Stimulated activated CD8-positive, alpha-beta memory T cell treated with anti-CD3 and anti-CD28 coated beads, Interleukin-15, amount 100 ng/mL, for 48 hours (primary cell): ENCODE data around the gene MPDZ.
"Not testable (repeated sequence)": the region's sequence is repeated elsewhere in the genome, so short reads cannot be mapped to it uniquely, and the experiment has no call there.

Source experiments
- DNase-seq, 2 donors: peaks; one replicate each; pipeline ENCODE4 v3.0.0-alpha.2; 2020; ENCODE audit warnings: low read depth in 2 of 2

Gene MPDZ

DNA sequence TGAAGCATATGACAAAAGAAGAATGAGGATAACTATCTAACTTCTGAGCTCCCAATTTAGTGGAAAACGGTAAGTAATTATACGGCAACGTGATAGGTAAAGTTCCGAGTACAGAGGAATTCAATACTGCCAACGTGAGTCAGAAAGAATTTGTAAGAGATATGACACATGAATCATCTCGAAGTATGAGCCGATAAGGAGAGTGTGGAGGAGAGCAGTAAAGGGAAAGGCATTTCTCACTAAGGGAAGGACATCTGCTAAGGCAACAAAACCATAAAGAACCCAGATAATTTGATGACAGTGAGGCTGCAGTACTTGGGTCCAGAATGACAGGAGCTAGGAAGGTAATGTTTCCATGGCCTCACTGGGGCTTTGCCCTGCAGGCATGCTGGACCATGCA is 11.0 kb downstream of the MPDZ start:
- DNase-seq: no peak

DNA sequence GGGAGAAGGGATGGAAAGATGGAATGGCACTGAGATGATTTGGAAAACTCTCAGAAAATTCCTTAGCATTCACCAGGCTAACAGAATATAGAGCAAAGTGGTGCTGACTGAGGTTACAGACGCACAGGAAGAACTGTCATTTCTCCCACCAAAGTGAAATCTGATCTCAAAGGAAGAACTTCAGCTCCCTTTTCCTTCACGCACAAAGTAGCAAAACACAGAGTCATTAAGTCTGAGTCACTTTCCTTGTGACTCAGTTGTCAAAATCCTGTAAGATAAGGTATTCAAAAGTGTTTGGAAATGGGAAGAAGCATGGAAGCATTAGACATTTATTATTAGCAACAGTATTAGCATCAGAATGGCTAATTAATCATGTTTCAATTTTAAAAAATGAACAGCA is 11.7 kb downstream of the MPDZ start:
- DNase-seq: no peak

DNA sequence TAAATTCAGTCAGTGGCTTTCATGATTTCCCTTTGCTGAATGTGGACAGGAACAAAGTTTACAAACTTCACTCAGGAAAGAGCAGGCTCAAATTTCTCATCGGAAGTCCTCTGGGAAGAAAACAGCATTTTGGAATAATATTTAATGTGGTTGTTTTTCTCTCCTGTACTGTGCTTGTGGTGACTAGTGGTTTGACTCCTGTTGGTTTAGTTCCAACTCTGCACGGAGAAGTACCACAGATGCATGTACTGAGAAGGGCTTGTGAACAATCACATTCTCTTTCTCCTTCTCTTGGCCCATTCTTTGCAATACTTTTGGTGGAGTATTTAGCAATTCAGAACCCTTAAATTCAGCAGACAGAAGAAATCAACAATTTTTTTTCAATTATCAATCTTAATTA is 13.3 kb downstream of the MPDZ start:
- DNase-seq: no peak

DNA sequence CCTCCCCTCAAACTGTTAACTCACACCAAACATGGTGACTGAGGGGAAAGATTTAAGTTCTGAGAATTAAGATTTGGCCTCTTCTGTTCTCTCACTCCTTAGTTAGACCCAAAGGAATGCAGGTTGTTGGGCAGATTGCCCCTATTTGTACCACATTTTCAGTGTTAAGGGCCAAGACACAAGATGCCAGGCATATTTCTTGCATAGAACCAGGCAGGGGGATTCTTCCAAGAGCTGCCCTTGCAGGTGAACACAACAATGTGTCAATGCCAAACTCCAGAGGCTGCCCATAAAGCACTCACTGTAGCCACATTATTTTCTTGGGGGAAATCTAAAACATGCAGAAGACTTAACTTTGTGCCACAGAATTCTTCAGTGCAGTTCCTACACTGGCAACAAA is 14.7 kb downstream of the MPDZ start:
- no peak for DNase-seq

DNA sequence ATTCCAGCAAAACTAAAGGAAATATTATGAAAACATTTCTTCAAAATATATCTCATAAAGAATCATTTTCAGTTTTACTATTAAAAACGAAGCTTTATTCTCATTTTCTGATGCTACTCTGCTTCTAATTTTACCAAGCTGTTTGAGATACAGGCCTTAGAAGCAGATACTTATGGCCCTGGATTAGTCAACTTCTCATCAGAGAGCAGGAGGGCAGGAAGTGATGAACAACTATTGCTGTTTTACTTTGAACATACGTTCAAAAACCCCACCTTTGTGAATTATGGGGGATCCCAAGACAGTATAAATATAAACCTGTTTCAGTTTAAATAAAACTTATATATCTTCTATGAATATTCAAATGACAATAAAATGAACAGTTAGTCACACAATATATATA is 16.0 kb downstream of the MPDZ start:
- no peak for DNase-seq

DNA sequence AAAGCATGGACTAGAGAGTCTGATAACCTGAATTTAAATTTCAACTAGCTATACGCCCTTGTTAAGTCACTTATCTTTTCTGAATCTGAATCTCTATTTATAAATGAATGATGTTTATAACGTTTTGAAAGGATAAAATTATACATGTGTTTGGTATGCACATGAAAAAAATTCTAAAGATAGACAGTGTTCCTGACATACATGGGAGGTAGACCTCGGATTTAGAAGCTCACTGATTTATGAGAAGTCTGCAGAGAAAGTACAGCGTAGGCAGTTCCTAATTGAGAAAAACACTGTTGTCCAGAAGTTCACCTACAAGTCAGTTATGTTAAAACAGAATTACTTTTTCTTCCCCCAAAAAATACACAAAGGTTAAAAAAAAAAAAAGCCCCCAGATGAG is 26.6 kb downstream of the MPDZ start:
- no peak for DNase-seq

DNA sequence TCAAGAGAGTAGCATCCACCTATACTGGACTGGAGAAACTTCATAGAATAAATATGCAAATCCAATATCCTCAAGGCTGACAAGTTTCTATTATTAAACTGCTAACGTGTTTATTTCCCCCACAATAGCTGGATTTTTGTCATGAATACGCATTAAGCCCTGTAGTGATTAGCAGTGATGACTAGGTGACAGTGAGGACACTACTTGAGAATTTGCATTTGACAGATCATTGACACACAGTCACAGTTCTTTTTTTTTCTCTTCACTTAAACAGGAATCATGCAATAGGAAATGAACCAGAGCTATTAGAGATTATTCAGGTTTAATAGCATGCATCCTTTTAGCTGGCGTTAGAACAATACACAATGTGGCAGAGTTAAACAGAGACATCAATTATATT is 35.3 kb downstream of the MPDZ start:
- no peak for DNase-seq

DNA sequence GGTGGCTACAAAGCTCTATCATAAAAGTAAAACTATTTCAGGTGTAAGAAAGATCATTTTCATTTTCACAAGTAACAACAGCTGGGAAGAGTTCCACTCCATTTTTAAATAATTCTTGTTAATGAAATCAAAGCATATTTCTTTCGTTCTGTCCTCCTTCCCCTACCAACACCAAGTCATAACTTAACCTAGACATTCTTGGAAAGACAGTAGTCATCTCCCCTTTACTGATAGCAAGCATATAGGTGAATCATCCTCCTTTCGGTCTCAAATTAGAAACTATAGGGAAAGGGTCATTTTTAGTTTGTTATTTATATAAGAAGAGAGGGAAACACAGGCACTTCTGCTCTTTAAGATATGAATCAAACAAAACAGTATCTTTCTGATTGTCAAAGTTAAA is 38.2 kb downstream of the MPDZ start:
- no peak for DNase-seq

DNA sequence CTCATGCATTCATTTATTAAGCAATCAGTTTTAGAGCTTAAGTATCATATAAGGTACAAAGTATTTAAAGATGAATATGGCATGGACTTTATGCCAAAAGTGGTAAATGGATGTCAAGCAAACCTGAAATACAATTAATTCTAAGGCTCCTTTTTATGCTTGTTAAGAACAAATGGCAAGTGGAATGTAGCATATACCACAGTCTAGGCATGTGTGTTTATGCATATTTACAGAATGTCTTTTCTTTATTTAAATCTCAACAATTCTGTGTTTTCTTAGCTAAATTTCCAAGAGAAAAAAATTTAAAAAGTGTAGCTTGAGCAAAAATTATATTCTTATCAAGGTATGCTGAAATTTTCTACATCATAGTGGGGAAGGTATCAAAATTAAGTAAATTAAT is 39.8 kb downstream of the MPDZ start:
- DNase-seq: no peak

DNA sequence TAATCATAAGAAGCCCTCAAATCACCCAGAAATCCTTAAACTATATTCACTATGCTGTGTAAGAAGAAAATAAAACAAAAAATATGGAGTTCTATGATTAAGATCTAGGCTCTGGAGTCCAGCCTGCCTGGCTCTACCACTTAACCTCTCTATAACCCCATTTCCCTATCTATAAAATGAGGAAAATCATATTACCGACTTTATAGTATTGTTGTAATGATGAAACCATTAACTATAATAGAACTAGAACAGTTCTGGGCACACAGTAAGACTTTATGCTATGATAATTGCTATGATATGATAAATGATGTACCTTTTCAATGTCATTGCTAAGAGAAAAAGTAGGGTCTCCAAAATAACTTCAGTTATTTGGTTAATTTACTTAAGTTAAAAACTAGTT is 40.3 kb downstream of the MPDZ start:
- no peak for DNase-seq

DNA sequence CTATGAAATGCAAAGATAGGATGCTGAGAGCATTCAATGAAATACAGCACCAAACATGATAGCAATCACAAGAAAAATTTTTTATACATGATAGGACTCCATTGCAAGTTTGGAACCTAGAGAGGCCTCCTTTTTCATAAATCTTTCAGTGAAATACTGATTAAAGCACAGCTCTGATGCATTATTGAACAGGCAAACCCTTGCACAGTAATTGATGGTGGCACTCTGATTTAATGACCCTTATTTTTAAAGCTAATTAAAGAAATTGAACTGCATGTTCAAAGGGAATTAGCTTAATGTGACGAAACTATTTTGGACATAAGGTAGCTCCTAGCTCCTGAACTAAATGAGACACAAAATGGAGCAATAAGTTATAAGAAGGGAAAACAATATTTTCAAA is 44.6 kb downstream of the MPDZ start:
- DNase-seq: no peak

DNA sequence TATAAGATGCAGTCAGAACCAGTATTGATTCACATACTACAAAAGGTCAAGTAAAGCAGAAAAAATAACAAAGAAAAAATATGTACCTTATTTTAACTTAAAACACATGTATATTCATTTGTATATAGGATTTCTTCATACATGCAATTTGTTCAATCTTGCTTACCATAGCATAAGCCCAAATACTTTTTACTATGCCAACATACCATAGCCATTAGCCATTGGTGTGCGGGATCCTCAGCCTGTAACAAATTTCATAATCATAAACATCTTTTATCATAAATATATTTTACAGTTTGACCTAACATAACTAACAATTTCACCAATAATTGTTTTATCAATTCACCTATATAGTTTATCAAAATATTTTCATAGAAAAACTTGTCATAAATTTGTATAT is 51.1 kb downstream of the MPDZ start:
- no peak for DNase-seq

DNA sequence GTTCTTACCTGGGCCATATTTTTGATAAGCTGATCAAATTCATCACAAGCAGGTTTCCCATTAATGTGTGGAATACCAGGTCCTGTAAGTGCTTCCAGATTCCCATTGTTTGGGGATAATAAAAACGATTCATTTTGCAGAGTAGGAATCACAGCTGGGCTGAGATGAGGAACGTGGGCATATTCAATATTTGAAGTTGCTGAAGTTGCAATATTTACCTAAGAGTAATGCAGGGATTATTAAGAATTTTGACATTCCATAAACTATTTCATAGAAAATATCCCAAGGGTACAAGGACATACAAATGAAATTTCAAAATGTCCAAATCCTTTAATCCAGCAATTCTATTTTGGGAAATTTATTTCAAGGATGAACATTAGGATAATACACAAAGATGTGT is 55.1 kb downstream of the MPDZ start:
- DNase-seq: no peak

DNA sequence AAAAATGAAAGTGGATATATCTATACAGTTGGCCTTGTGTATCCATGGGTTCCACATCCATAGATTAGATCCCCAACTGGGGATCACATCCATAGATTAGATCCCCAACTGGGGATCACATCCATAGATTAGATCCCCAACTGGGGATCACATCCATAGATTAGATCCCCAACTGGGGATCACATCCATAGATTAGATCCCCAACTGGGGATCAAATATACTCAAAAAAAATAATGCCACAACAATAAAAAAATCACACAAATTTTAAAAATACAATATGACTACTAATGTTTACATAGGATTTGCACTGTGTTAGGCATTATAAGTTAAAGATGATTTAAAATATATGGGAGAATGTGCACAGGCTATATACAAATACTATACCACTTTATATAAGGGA is 56.8 kb downstream of the MPDZ start:
- DNase-seq: not testable (repeated sequence)

DNA sequence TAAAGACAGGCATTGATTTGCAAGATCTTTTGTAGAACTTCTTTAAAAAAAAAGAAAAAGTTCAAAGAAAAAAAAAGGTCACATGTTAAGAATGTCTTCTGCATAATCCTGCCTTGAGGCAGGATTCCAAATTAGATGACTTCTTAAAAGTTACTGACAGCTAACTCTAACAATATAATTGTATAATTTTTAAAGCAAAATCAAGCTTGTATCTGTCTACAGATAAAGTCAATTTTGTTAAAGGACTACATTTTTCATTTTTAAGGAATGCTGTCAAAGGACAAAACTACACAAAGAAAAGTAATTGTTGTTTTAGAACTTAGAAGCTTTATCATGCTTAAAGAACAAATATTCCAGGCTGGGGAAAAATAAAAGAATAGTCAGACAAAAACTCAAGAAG is 57.8 kb downstream of the MPDZ start:
- DNase-seq: no peak

DNA sequence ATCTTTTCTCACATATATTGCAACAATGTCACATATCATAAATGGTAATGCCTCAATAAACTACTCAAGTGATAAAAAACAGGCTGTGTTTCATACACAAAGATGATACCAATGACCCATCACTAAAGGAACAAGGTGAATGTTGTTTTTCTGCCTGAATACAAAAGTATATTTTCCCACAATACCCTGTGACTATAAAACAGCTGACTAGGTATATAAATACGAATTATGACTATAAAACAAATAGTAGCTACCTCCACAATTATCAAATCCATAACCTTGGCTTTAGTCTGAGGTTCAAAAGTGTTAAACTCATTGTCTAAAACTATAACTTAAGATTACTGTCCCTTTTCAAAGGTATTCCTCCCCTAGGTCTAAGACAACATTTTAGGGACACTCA is 58.7 kb downstream of the MPDZ start:
- no peak for DNase-seq

DNA sequence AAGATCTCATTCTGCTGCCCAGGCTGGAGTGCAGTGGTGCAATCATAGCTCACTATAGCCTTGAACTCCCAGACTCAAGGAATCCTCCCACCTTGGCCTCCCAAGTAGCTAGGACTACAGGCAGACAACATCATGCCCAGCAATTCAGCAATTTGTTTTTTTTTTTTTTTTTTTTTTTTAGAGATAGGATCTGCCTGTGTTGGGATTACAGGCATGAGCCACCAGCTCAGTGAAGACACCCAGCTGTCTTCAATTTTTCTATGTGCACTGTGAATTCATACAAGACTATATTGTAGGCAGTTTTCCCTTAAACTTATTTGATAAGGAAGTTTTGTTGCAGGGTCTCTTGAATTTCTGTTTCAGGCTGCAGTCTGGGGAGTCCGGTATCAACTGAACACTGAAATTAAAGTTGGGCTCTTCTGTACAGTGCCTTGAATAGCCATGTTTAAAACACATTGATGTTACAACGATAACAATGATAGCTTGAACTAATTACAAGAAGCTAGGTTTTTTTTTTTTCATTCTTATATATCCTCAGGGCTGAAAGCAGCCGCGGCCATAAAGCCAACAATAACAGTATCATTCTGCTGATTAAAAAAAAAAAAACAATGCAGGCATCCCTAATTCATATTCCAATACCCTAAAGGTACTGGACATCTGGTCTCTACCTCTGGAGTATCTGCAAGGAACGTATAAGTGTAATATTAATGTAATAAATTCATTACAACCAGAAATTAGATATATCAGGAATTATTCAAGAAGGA is 63.5 kb downstream of the MPDZ start:
- DNase-seq: no peak

DNA sequence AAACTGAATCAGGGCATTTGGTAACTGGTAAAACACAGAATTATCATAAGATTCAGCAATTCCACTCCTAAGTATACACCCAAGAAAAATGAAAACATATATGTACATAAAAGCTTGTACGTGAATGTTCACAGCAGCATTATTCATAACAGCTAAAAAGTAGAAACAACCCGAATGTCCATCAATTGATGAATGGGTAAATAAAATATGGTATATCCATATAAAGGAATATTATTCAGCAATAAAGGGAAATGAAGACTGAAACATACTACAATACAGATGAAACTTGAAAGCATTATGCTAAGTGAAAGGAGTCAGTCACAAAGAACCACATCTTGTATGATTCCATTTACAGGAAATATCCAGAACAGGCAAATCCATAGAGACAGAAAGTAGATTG is 65.5 kb downstream of the MPDZ start:
- DNase-seq: no peak

DNA sequence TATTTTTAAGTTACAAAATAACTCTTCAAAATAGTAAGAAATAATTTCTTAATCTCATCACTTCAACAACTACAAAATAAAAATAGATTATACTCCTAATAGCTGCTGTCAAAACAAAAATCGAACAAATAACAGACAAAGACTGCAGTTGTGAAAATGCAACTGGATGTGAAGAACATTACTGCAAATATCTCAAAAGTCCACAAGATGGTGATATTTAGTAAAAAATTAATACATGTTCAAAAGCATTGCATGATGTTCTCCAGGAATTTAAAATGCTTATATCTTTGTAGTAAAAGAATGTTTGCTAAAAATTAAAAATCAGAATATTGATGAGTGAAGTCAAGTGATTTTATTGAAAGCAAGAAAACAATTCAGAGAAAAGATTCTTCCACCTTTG is 66.2 kb downstream of the MPDZ start:
- DNase-seq: no peak

DNA sequence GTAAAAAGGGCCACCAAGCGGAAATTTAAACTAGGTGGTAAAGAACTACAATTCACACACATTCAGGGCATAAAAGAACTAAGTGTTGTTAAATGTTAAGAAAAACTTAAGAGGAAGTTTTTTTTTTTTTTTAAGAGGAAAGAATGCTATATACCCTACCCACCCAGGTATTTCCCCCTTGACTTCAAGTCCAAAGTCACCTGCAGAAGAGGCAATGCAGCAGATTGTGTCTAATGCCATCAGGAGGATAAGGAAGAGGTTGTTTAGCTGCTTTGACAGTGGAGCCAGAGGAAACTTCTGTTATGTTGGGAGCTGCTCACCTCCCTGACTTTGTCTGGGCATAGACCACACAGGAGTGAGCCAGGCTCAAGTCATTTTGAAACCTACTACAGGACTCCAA is 69.2 kb downstream of the MPDZ start:
- no peak for DNase-seq

DNA sequence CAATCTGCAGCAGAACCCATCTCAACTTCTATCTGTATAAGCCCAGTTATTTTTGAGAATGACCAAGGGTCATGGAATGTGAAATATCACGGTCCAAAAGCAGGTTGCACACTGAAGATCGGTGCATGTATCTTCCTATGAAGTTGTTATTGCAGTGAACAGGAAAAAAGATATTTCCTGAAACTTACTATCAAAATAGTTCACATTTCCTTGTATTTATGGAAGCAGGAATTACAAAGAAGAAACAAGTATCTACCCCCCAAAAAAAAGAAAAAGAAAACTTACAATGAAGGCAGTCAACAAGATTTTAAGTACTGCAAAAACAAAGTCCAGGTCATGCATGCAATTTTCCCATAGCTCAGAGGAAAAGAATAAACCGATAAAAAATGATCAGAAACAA is 70.0 kb downstream of the MPDZ start:
- no peak for DNase-seq

DNA sequence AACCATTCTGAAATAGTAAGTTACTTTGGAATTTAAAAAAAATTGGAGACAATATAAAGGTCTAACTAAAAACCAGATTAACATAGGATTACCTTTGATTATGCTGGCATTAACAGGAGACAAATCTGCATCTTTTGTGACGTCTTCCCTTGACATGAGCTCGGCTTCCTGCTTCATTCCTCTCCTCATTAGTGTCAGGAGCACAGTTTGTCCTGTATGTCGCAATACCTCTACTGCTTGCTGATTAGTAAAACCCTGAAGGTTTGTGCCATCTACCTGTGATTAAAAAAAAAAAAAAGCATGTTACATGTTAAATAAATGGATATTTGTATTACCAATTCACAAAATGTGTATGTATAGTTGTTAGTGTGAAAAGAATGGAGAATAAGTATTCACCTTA is 73.7 kb downstream of the MPDZ start:
- DNase-seq: no peak

DNA sequence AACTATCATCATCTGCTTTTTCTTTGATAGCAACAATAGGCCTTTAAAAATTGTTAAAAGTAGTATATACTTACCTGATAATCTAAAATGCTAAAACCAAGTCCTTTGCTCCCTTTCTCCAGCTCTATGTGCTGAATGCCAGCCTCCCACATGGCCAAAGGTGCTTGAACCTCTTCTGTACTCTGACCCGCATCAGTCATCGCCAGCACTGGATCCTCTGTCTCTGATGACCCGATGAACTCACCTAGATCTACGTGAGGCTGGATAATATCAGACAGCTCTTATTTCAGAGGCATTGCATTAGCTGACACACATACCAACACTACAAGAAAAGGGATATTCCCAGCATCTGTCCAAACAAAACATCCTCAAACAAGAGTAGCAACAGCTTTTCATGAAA is 89.5 kb downstream of the MPDZ start:
- no peak for DNase-seq

DNA sequence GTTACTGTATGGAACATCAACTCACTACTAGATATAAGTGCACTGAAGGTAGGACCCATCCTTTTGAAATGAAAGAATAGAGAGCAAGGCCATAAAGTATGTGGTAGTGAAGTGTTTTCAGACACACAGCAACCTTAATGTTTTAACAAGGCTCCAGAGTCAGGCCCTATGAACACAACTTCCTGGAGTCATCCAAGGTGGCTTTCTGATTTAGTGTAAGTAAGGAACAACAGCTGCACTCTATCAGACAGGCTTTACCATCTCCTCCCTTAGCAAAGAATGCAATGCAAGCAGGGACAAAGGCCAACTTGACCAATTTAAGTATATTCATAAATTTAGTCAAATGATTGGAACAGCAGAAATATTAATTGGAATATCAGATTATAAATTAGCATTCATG is 90.1 kb downstream of the MPDZ start:
- DNase-seq: no peak
